ENCODE measurements around the gene FAM53B.

The FAM53B gene

DNA sequence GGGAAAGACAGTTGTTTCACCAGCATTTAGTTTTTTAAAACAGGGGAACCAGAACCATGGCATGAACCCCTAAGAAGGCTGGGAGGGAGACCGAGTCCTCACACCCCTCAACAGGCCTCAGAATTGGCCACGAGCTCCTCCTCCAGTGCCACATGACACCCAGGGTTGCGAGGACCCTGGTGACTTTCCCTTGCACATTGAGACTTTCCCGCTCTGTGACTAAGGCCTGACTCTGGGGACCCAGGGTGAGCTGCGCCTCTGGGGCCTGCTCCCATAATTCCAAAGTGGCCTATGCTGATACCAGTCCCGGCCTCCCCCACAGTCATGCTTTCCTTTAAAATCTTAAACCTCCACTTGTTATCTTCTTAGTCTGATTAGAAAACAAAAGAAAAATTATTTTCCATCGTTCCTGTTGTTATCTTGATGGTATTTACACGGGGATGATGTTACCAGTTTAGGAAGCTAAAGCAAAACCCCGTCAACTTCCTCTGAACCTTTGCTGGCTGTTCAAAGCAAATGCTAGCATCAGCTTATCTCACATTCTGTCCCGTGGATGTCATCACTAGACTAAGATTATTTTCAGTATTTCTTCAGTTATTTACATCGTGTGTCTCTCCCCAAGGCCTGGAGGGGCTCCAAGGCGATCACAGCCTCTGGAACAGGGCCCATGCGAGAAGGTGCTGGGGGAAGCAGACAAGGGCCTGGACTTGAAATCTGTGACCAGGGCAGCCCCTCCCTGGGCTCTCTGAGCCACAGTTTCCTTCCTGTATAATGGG is 42.1 kb downstream of the FAM53B start:
- DNase-seq (ENCODE audit: low spot score), result no peak
- in situ Hi-C loops (cut with MboI; ENCODE audit: low pct_unique_long_range_greater_than_20kb, low sequenced_read_pairs, unreplicated experiment), result no loop called here

DNA sequence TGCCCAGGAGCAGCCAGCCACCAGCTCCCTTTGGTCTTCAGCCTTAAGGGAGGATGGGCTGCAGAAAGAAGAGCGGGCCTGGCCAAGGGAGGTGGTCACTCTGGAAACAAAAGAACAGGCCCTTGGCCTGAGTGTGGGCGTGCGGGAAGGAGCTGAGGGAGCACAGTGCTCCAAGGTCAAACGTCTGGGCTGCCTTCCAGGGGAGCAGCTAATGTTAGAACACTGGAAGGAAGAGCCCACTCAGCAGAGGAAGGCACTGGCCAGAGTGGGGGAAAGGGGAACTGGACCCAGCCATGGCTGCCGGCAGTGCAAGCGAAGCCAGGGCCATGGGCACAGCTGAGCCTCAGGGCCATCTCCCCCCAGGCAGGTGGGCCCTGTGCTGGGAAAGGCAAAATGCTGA is 42.7 kb downstream of the FAM53B start:
- DNase-seq (ENCODE audit: low spot score), result no peak
- TF ChIP-seq, protein P1, sequence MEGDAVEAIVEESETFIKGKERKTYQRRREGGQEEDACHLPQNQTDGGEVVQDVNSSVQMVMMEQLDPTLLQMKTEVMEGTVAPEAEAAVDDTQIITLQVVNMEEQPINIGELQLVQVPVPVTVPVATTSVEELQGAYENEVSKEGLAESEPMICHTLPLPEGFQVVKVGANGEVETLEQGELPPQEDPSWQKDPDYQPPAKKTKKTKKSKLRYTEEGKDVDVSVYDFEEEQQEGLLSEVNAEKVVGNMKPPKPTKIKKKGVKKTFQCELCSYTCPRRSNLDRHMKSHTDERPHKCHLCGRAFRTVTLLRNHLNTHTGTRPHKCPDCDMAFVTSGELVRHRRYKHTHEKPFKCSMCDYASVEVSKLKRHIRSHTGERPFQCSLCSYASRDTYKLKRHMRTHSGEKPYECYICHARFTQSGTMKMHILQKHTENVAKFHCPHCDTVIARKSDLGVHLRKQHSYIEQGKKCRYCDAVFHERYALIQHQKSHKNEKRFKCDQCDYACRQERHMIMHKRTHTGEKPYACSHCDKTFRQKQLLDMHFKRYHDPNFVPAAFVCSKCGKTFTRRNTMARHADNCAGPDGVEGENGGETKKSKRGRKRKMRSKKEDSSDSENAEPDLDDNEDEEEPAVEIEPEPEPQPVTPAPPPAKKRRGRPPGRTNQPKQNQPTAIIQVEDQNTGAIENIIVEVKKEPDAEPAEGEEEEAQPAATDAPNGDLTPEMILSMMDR (IDR thresholded peaks at IDR 0.05; ENCODE audit: extremely low read depth, insufficient read depth, missing control alignments), result no peak
- in situ Hi-C loops (cut with MboI; ENCODE audit: low pct_unique_long_range_greater_than_20kb, low sequenced_read_pairs, unreplicated experiment), result no loop called here

More for the DNA sequence above, 42.1 kb downstream of the FAM53B start:
- TF ChIP-seq, protein P1 (IDR thresholded peaks at IDR 0.05; ENCODE audit: extremely low read depth, insufficient read depth, missing control alignments), result no peak

DNA sequence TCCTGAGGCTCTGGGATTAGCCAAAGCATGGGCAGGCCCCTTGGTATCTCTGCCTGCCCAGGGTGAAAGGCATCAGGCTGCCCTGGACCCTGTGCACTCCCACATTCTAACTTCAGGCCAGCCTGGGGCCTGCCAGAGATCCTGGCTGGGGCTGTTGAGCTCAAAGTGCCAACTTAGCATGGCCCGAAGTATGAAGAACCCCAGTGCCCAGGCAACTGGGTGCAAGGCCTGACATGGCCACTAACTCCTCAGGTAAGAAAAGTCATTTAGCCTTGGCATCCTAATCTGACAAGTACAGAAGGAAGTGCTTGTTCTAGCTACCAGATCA is 43.2 kb downstream of the FAM53B start:
- in situ Hi-C loops (cut with MboI; ENCODE audit: low pct_unique_long_range_greater_than_20kb, low sequenced_read_pairs, unreplicated experiment), result no loop called here
- no peak for DNase-seq (ENCODE audit: low spot score)
- TF ChIP-seq, protein P1 (IDR thresholded peaks at IDR 0.05; ENCODE audit: extremely low read depth, insufficient read depth, missing control alignments), result no peak

DNA sequence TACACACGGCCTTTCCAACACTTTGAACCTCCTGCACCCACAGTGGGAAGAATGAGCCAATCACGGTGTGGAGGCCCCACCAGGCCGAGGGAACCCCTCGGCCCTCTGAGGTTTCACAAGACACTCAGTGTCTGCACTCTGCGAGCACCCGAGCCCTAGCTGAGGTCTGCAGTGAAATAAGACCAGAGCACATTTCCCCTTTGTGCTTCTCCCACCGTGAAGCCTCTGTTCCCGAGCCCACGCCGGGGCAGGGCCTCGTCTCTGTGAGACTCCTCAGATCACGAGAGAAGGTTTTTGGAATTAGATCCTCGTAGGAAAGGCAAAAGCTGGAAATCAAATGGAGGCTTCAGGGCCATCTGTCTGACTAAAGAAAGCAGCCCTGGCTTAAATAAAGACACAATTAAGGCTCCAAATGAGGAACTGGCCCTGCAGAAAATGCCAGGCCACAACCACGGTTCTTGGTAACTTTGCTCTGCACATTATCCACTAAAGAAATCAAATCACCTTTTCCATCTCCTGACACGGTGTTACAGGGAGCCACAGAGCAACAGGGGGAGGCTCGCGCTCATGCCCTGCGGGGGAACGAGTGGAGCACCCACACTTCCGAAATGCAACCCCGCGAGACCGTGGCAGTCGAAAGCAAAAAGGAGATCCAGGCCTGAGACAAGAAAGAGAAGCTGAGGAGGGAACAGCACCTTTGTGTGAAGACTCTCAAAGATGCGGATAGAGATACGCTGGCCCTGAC is 43.7 kb downstream of the FAM53B start:
- no peak for DNase-seq (ENCODE audit: low spot score)
- TF ChIP-seq, protein P1 (IDR thresholded peaks at IDR 0.05; ENCODE audit: extremely low read depth, insufficient read depth, missing control alignments), result no peak
- in situ Hi-C loops (cut with MboI; ENCODE audit: low pct_unique_long_range_greater_than_20kb, low sequenced_read_pairs, unreplicated experiment), result no loop called here

DNA sequence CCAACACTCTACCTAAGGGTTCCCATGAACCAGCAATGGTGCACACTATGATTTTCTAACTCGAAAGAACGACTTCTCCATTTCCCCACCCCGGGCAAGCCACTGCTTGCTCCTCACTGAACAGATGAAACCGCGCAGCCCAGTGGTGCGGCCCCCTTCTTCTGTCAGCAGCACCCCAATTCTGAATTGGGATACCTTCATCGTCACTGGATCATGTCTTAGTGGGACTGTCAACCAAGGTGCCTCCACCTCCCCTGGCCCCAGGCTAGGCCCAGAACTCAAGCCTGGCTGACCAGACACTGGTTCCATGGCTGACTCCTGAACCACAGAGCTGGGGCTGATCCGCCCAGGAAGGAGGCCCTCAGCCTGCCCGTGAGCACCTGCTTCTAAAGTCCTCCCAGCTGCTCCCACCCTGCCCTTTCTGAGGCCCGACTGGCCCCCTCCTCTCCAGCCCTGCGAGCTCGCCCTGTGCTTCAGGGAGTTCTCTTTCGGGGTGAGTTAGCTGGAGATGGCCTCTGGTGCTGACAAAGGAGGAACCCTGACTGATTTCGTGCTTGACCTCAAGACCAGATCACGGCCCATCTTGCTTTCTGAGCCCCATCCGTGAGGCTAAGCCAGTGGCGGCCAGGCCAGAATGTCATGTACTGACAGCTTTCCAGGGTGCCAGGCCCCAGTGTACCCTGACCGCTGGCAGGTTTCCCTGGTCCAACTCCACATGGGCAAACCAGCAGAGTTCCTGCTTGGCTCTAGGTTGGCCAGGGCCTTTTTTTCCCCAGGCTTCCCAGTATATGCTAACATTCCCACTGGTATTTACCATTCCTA is 44.5 kb downstream of the FAM53B start:
- no peak for DNase-seq (ENCODE audit: low spot score)
- TF ChIP-seq, protein P1 (IDR thresholded peaks at IDR 0.05; ENCODE audit: extremely low read depth, insufficient read depth, missing control alignments), result no peak
- in situ Hi-C loops (cut with MboI; ENCODE audit: low pct_unique_long_range_greater_than_20kb, low sequenced_read_pairs, unreplicated experiment), result no loop called here
